GM23338 (cell line): ENCODE results near the gene C1orf185. TPM values are rescaled to one million over a fixed set of nuclear protein-coding genes. Genes with fewer than 3 reads are reported as not detected.

Source experiments
- ATAC-seq: fragments of 200-7000 bp; cut with Tn5 transposase; 3 replicates; pipeline ENCODE4 v1.9.1; 2020
- DNase-seq: peaks from one replicate; pipeline ENCODE4 v3.0.0-alpha.2; 2015; ENCODE audit warnings: low spot score
- H2AFZ ChIP-seq: fragments of 200-600 bp; sonication (generic); 2 replicates; pipeline ENCODE4 v1.8.0; 2016; ENCODE audit warnings: antibody characterized with exemption, mild to moderate bottlenecking, moderate library complexity
- H3F3A ChIP-seq: fragments of 200-600 bp; sonication (generic); replicated peaks from 2 replicates; pipeline ENCODE4 v1.8.0; 2017; ENCODE audit warnings: antibody characterized with exemption, mixed run types, low read depth
- H3K27ac ChIP-seq: fragments of 200-600 bp; sonication (generic); 2 replicates; pipeline ENCODE4 v1.6.1; 2016; ENCODE audit warnings: low read depth
- H3K27me3 ChIP-seq: fragments of 200-600 bp; sonication (generic); 2 replicates; pipeline ENCODE4 v1.8.0; 2016; ENCODE audit warnings: mild to moderate bottlenecking, mixed run types, moderate library complexity; ENCODE audit not compliant: insufficient read depth
- H3K36me3 ChIP-seq: fragments of 200-600 bp; sonication (generic); 2 replicates; pipeline ENCODE4 v1.8.0; 2016; ENCODE audit warnings: mild to moderate bottlenecking; ENCODE audit not compliant: insufficient read depth
- H3K4me1 ChIP-seq: fragments of 200-600 bp; sonication (generic); 2 replicates; pipeline ENCODE4 v1.8.0; 2016; ENCODE audit warnings: mild to moderate bottlenecking, moderate library complexity; ENCODE audit not compliant: insufficient read depth
- H3K4me2 ChIP-seq: fragments of 200-600 bp; sonication (generic); 2 replicates; pipeline ENCODE4 v1.7.1; 2017; ENCODE audit warnings: mixed run types
- H3K4me3 ChIP-seq: fragments of 200-600 bp; sonication (generic); 2 replicates; pipeline ENCODE4 v1.6.1; 2016; ENCODE audit warnings: mixed run types
- H3K79me2 ChIP-seq: fragments of 200-600 bp; sonication (generic); replicated peaks from 2 replicates; pipeline ENCODE4 v1.8.0; 2017; ENCODE audit warnings: mild to moderate bottlenecking; ENCODE audit not compliant: insufficient read depth
- H3K9me2 ChIP-seq: fragments of 200-600 bp; sonication (generic); 2 replicates; pipeline ENCODE4 v1.8.0; 2017; ENCODE audit not compliant: insufficient read depth
- H4K20me1 ChIP-seq: fragments of 200-600 bp; sonication (generic); replicated peaks from 2 replicates; pipeline ENCODE4 v1.8.0; 2017; ENCODE audit warnings: mild to moderate bottlenecking; ENCODE audit not compliant: insufficient read depth
- H3K27ac Mint-ChIP-seq: 2 replicates; pipeline ENCODE4 v1.8.0; 2020; ENCODE audit warnings: inconsistent platforms, mild to moderate bottlenecking, moderate library complexity, mixed read lengths
- H3K27me3 Mint-ChIP-seq: 3 replicates; pipeline ENCODE4 v1.8.0; 2022; ENCODE audit warnings: low read depth, mild to moderate bottlenecking, moderate library complexity, mixed read lengths, inconsistent platforms; ENCODE audit not compliant: insufficient read depth, poor library complexity
- H3K36me3 Mint-ChIP-seq: 3 replicates; pipeline ENCODE4 v1.8.0; 2021; ENCODE audit warnings: low read depth, mild to moderate bottlenecking, inconsistent platforms, moderate library complexity, mixed read lengths
- H3K4me1 Mint-ChIP-seq: 3 replicates; pipeline ENCODE4 v1.8.0; 2020; ENCODE audit warnings: mild to moderate bottlenecking, inconsistent platforms, mixed read lengths
- H3K4me3 Mint-ChIP-seq: 3 replicates; pipeline ENCODE4 v1.8.0; 2021; ENCODE audit warnings: moderate library complexity, mild to moderate bottlenecking, inconsistent platforms, mixed read lengths
- H3K9me3 Mint-ChIP-seq: 3 replicates; pipeline ENCODE4 v1.8.0; 2020; ENCODE audit warnings: moderate library complexity, mild to moderate bottlenecking, inconsistent platforms, mixed read lengths
- CREB1 ChIP-seq: fragments of 250-450 bp; sonication (Bioruptor Pico); IDR thresholded peaks from 2 replicates; pipeline ENCODE4 v1.5.0; 2020; ENCODE audit warnings: low read depth, mild to moderate bottlenecking, moderate library complexity
- CTCF ChIP-seq, 2 experiments: fragments of 200-600 bp in 1 of 2; sonication (generic) in 1 of 2; conservative IDR thresholded peaks; 2 replicates each; pipeline versions ENCODE4 v1.5.1 to v1.6.1; 2016 to 2017; ENCODE audit warnings: antibody characterized with exemption in 2 of 2, low read depth in 2 of 2, mild to moderate bottlenecking in 2 of 2, moderate library complexity in 1 of 2
- EZH2 ChIP-seq: fragments of 200-600 bp; sonication (generic); IDR thresholded peaks from one replicate; pipeline ENCODE4 v1.8.0; 2017; ENCODE audit warnings: antibody characterized with exemption, mild to moderate bottlenecking, low read depth; ENCODE audit not compliant: unreplicated experiment
- EZH2phosphoT487 ChIP-seq: fragments of 200-600 bp; sonication (generic); IDR thresholded peaks from one replicate; pipeline ENCODE4 v1.8.1; 2018; ENCODE audit warnings: antibody characterized with exemption; ENCODE audit not compliant: unreplicated experiment
- JUNB ChIP-seq: IDR thresholded peaks from one replicate; pipeline ENCODE4 v1.6.1; 2016; ENCODE audit warnings: antibody characterized with exemption; ENCODE audit not compliant: unreplicated experiment
- NANOG ChIP-seq: IDR thresholded peaks from 2 replicates; pipeline ENCODE4 v1.6.1; 2016; ENCODE audit warnings: antibody characterized with exemption, borderline replicate concordance
- POLR2AphosphoS5 ChIP-seq: IDR thresholded peaks from 2 replicates; pipeline ENCODE4 v1.6.1; 2016; ENCODE audit warnings: antibody characterized with exemption, low read depth
- STAT1 ChIP-seq: IDR thresholded peaks from one replicate; pipeline ENCODE4 v1.6.1; 2016; ENCODE audit warnings: antibody characterized with exemption; ENCODE audit not compliant: unreplicated experiment
- ZNF114 ChIP-seq: fragments of 250-450 bp; sonication (Bioruptor Pico); IDR thresholded peaks from 2 replicates; pipeline ENCODE4 v1.5.0; 2020; ENCODE audit warnings: mild to moderate bottlenecking, moderate library complexity
- ZNF331 ChIP-seq: fragments of 250-450 bp; sonication (Bioruptor Pico); IDR thresholded peaks from 2 replicates; pipeline ENCODE4 v1.5.0; 2020; ENCODE audit warnings: low read depth, mild to moderate bottlenecking, moderate library complexity
- ZNF462 ChIP-seq: fragments of 250-450 bp; sonication (Bioruptor Pico); IDR thresholded peaks from 2 replicates; pipeline ENCODE4 v1.5.0; 2020; ENCODE audit warnings: mild to moderate bottlenecking, moderate library complexity
- polyA plus RNA-seq: library from polyadenylated mRNA; unstranded; fragments of >200 nt; fragmentation: Nextera tagmentation; extraction: Ambion mirVana; gene quantifications from 2 replicates; pipeline ENCODE4 v1.2.1, GENCODE V29; 2016
- total RNA-seq: library from RNA; depleted of rRNA; stranded (reverse); fragments of >200 nt; shearing (Covaris generic); gene quantifications from 2 replicates; pipeline ENCODE4 v1.2.3, GENCODE V29; 2014
- TF ChIP-seq, protein P1 (sequence below): IDR thresholded peaks from one replicate; pipeline ENCODE4 v1.6.1; 2018; ENCODE audit warnings: antibody characterized with exemption; ENCODE audit not compliant: unreplicated experiment
- TF ChIP-seq, protein P2 (sequence below): IDR thresholded peaks from 2 replicates; pipeline ENCODE4 v1.6.1; 2016; ENCODE audit warnings: antibody characterized with exemption

The C1orf185 gene
- total and polyA plus RNA-seq, 2 experiments from 2014 or later: not detected

DNA sequence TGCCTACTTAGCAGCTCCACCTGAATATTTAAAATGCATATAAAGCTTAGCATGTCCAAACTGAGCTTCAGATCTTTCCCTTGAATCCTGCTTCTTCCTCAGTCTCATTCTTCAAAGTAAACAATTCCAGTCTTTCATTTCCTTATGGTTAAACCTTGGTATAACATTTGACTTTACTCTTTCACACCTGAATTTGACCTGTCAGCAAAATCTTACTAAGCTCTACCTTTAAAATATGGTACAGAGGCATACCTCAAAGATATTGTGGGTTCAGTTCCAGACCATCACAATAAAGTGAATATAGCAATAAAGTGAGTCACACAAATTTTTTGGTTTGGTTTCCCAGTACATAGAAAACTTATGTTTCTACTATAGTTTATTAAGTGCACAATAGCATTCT, 91.5 kb downstream of the C1orf185 start:
- Mint-ChIP-seq H3K4me1 (no peaks in the 10 kb centered on the region), H3K36me3 (no peaks in the 10 kb centered on the region), H3K4me3 (no peak overlapping the region), H3K9me3 (no peaks in the 10 kb centered on the region), H3K27me3 (no peaks in the 10 kb centered on the region), H3K27ac (no peak overlapping the region)
- Histone ChIP-seq H3K9me2 (no peaks in the 10 kb centered on the region), H3K79me2 (no peaks in the 10 kb centered on the region), H2AFZ (peak overlapping the region; percentile 60; the same call in 1 of the 2 replicates), H3K36me3 (no peaks in the 10 kb centered on the region), H3F3A (no peaks in the 10 kb centered on the region), H3K27ac (no peak overlapping the region), H3K4me3 (no peak overlapping the region), H4K20me1 (no peaks in the 10 kb centered on the region), H3K4me2 (no peak overlapping the region), H3K4me1 (no peaks in the 10 kb centered on the region), H3K27me3 (no peaks in the 10 kb centered on the region)
- ATAC-seq (no peak), DNase-seq (no peak)
- TF ChIP-seq STAT1 (no peak), CREB1 (CRISPR knock-in tag) (no peak), ZNF114 (CRISPR knock-in tag) (no peak), ZNF331 (no peak), EZH2 (no peak), EZH2phosphoT487 (no peak), NANOG (no peak), POLR2AphosphoS5 (no peak), CTCF (conservative IDR thresholded peaks at IDR 0.05; ENCODE audit: low read depth in 2 of 2) (no peak), JUNB (no peak), ZNF462 (CRISPR knock-in tag) (no peak)
- TF ChIP-seq, protein P1, sequence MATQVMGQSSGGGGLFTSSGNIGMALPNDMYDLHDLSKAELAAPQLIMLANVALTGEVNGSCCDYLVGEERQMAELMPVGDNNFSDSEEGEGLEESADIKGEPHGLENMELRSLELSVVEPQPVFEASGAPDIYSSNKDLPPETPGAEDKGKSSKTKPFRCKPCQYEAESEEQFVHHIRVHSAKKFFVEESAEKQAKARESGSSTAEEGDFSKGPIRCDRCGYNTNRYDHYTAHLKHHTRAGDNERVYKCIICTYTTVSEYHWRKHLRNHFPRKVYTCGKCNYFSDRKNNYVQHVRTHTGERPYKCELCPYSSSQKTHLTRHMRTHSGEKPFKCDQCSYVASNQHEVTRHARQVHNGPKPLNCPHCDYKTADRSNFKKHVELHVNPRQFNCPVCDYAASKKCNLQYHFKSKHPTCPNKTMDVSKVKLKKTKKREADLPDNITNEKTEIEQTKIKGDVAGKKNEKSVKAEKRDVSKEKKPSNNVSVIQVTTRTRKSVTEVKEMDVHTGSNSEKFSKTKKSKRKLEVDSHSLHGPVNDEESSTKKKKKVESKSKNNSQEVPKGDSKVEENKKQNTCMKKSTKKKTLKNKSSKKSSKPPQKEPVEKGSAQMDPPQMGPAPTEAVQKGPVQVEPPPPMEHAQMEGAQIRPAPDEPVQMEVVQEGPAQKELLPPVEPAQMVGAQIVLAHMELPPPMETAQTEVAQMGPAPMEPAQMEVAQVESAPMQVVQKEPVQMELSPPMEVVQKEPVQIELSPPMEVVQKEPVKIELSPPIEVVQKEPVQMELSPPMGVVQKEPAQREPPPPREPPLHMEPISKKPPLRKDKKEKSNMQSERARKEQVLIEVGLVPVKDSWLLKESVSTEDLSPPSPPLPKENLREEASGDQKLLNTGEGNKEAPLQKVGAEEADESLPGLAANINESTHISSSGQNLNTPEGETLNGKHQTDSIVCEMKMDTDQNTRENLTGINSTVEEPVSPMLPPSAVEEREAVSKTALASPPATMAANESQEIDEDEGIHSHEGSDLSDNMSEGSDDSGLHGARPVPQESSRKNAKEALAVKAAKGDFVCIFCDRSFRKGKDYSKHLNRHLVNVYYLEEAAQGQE: no peak
- TF ChIP-seq, protein P2, sequence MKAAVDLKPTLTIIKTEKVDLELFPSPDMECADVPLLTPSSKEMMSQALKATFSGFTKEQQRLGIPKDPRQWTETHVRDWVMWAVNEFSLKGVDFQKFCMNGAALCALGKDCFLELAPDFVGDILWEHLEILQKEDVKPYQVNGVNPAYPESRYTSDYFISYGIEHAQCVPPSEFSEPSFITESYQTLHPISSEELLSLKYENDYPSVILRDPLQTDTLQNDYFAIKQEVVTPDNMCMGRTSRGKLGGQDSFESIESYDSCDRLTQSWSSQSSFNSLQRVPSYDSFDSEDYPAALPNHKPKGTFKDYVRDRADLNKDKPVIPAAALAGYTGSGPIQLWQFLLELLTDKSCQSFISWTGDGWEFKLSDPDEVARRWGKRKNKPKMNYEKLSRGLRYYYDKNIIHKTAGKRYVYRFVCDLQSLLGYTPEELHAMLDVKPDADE: no peak
